Measurements from ENCODE around the gene SDC4.

Gene SDC4

GRCh38 chr20:45317826-45318225, 30.4 kb downstream of the SDC4 start:
- no peak for DNase-seq

- no peak for DNase-seq
Observed at GRCh38 chr20:45316150-45317080, 31.8 kb downstream of the SDC4 start.

DNA sequence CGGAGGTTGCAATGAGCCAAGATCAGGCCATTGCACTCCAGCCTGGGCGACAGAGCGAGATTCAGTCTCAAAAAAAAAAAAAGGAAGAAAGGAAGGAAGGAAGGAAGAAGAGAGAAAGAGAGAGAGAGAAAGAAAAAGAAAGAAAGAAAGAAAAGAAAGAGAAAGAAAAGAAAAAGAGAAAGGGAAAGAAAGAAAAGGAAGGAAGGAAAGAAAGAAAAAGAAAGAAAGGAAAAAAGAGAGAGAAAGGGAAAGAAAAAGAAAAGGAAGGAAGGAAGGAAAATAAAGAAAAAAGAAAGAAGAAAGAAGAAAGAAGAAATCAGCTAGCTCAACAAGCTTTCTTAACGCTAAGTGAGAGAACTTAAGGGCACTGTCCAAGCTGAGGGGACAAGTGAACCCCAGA, 32.6 kb downstream of the SDC4 start:
- DNase-seq: no peak

DNA sequence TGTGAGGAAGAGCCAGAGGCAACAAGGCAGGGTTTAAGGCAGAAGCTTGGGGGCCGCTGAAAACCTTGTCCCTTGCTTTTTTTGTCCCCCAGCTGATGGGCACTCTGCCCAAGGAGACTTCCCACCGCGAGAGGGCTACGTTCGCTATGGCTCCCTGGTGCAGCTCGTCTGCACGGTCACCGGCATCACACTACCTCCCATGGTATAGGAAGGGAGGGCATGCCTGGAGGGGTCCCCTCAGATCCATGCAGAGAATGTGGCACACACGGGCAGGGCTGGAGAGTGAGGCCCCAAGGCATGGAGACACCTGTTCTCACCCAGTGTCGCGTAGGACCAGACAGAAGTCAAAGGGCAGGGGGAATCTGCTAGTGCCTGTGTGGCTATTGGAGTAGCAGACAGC, 34.3 kb downstream of the SDC4 start:
- no peak for DNase-seq

- DNase-seq: no peak
Observed at GRCh38 chr20:45313065-45313695, 35.0 kb downstream of the SDC4 start.

- no peak for DNase-seq
Observed at GRCh38 chr20:45312241-45312640, 36.0 kb downstream of the SDC4 start.

- peak; percentile 32 for DNase-seq
Observed at GRCh38 chr20:45311589-45312211, 36.5 kb downstream of the SDC4 start.

DNA sequence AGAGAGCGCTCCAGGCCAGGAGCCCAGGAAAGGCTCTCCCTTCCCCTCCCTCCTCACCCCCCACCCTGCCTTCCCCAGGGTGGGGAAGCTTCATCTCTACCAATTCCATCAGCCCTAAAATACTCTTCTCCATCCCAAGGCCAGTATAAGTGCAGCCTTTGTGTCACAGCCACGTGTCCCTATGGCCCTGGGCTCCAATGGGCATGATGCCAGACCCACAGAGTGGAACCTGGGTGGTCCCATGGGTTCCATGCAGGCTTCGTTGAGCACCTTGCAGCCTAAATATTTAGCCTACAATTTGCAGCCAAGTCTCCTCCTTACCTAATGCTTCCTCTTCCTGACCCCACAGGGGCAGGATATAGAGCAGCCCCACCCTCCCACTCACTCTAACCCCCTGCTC, 39.1 kb downstream of the SDC4 start:
- no peak for DNase-seq

GRCh38 chr20:45308117-45308778, 40.0 kb downstream of the SDC4 start, which contains the start of gene MATN4:
TSS of gene MATN4 (minus strand) at chr20:45308299. CDS start at chr20:45305582, 2,717 bp downstream.
- DNase-seq: no peak

GRCh38 chr20:45307076-45307640, 41.1 kb downstream of the SDC4 start:
- no peak for DNase-seq

GRCh38 chr20:45306431-45306982, 41.7 kb downstream of the SDC4 start, which contains the start of gene RBPJL:
TSS of gene RBPJL (plus strand) at chr20:45306840. CDS start at chr20:45306923, 83 bp downstream.
- no peak for DNase-seq

GRCh38 chr20:45305262-45305661, 43.0 kb downstream of the SDC4 start:
- no peak for DNase-seq

GRCh38 chr20:45304464-45304999, 43.7 kb downstream of the SDC4 start:
- no peak for DNase-seq

- DNase-seq: no peak
Observed at GRCh38 chr20:45303586-45304463, 44.4 kb downstream of the SDC4 start.

DNA sequence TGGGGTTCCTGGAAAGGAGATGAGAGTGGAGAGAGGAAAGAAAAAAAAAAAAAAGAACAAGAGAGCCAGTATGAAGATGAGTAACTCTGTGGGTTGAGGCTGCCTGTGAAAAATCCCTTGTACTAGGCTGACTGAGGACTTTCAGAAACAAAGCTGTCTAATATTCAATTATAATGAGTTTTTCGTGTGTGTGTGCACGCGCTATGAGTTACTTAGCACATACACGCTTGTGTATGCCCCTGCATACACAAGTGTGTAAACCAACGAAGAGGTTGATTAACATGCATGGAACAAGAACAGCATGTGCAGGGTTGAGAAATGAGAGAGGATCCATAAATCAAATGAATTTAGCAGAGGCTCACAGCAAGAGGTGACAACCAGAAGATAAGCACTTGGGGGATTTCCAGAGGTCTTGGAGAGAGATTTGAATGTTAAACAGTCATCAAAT, 46.4 kb downstream of the SDC4 start:
- no peak for DNase-seq

- DNase-seq: no peak
Observed at GRCh38 chr20:45300961-45301360, 47.3 kb downstream of the SDC4 start.

- no peak for DNase-seq
Observed at GRCh38 chr20:45299786-45300185, 48.4 kb downstream of the SDC4 start.

DNA sequence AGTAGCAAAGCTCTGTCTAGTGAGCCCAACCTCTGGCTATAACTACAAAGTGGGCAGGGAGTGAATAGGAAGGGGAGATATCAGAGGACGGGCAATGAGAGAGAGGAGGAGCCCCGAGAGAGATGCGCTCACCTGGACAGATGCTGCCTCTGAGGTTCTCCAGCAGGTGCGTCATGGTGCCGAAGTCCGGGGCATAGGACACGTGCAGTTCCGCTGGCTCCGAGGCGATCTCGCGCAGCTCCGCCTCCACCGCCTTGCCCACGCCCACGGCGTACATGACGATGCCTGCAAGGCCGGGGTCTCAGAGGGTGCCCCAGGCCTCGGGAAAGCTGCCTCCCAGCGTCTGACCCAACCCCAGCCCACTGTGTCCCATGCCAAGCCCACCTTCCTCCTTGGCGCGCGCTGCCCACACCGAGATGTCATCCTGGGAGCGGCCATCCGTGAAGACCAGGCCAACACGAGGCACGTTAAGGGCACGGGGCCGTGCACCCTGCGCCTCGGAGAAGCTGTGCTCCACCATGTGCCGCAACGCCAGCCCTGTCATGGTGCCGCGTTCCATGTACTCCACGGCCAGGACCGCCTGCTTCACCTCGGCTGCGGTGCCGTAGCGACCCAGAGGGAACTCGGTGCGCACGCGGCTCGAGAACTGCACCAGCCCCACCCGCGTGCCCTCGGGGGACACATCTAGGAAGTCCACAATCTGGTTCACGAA, 50.3 kb downstream of the SDC4 start:
- DNase-seq: no peak

- no peak for DNase-seq
Observed at GRCh38 chr20:45294659-45295058, 53.6 kb downstream of the SDC4 start.

- no peak for DNase-seq
Observed at GRCh38 chr20:45294003-45294368, 54.2 kb downstream of the SDC4 start.

Data from NCI-H2171 (cell line).